Esophagus muscularis mucosa (tissue), 4 donors: Measurements from ENCODE around the gene TPM4.

ENCODE experiments used
- CTCF ChIP-seq, 3 experiments: fragments of 200-600 bp in 2 of 3; fragments of 450-650 bp in 1 of 3; sonication (generic) in 2 of 3; IDR thresholded peaks; one replicate each; pipeline ENCODE4 v1.5.1; 2017 to 2019; ENCODE audit warnings: antibody characterized with exemption in 3 of 3, mild to moderate bottlenecking in 2 of 3, moderate library complexity in 1 of 3
- EP300 ChIP-seq: sonication (generic); formaldehyde crosslinking; IDR thresholded peaks from one replicate; pipeline ENCODE4 v1.6.1; 2017; ENCODE audit warnings: antibody characterized with exemption
- POLR2A ChIP-seq: fragments of 450-650 bp; IDR thresholded peaks from one replicate; pipeline ENCODE4 v1.6.1; 2017; ENCODE audit warnings: antibody characterized with exemption, moderate library complexity, mild to moderate bottlenecking, low read depth
- POLR2AphosphoS5 ChIP-seq, 2 donors: sonication (generic); formaldehyde crosslinking; IDR thresholded peaks; one replicate each; pipeline ENCODE4 v1.6.1; 2017; ENCODE audit warnings: antibody characterized with exemption in 2 of 2

GRCh38 chr19:16118489-16119033 is 42.3 kb downstream of the TPM4 start:
- TF ChIP-seq POLR2A, result no peak
- no peak for TF ChIP-seq CTCF (IDR thresholded peaks at IDR 0.05)
- no peak for TF ChIP-seq EP300
- TF ChIP-seq POLR2AphosphoS5 (IDR thresholded peaks at IDR 0.05), result no peak
